ENCODE measurements around the gene STARD9.

Gene STARD9

DNA sequence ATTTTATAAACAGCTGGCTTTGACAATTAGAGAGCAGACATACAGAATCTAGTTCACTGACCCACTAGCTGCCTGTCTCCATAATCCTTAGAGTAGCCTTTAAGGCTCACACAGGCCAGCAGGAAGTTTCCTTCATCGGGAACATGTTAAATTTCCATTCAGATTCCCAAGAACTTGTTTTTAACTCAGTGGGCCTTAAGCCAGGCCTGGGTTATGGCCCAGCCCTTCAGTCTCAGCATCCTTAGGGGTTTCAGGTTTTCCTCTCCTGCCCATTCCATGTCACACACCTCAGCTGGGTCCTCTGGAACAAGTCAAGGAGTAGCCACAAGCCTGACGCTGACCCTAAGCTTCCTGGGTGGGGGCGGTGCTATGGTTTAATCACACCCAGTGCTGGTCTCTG, 146.5 kb downstream of the STARD9 start:
- Histone ChIP-seq H2AFZ (ENCODE audit: low read depth, low read length) (no peak overlapping the region), H3K4me3 (ENCODE audit: low read length) (no peak overlapping the region), H3K9me3 (ENCODE audit: low read length) (no peaks in the 10 kb centered on the region), H3K4me1 (ENCODE audit: insufficient read depth, low read length) (no peaks in the 10 kb centered on the region), H3K27me3 (ENCODE audit: insufficient read depth, low read length) (no peaks in the 10 kb centered on the region), H3K36me3 (ENCODE audit: insufficient read depth, low read length) (peaks cover 68% of the 10 kb centered on the region)

DNA sequence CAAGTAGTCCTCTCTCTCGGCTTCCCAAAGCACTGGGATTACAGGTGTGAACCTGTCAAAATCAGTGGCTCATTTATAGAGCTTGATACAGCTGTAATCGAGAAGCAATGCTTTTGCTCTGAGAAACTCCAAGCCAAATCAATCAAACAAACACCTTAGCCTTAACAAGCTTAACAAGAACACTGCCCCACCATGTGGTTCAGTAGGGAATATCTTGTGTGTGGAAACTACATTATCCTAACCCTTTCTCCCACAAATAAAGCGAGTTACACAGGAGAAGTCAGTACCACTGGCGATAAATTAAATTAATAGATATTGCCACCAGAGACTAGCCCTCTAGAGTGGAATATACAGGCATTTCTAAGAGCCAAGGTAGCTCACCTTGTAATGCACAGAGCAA, 147.7 kb downstream of the STARD9 start:
- Histone ChIP-seq H3K9me3 (ENCODE audit: low read length) (no peaks in the 10 kb centered on the region), H3K27me3 (ENCODE audit: insufficient read depth, low read length) (no peaks in the 10 kb centered on the region), H3K4me1 (ENCODE audit: insufficient read depth, low read length) (no peaks in the 10 kb centered on the region), H3K36me3 (ENCODE audit: insufficient read depth, low read length) (peaks cover 74% of the 10 kb centered on the region), H2AFZ (ENCODE audit: low read depth, low read length) (no peak overlapping the region), H3K4me3 (ENCODE audit: low read length) (no peak overlapping the region)

DNA sequence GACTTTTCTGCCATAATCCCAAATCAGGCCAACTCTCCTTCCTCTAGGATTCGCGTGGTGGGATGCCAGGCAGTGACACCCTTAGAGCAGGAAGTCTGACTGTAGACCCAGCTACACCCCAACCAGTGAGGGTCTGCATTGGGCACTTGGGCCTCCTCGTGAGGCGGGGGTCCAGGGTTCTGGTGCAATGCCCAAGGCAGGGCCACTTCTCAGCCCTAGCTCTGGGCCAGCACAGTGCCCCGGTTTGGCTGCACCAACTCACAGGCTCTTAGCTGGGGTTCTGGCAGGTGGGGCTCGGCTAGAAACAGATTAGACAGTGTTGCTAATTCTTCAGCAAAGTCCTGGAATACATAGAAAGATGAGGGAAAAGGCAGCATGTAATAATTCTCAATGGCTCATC, 148.9 kb downstream of the STARD9 start:
- H3K9me3 ChIP-seq (ENCODE audit: low read length): no peaks in the 10 kb centered on the region
- H3K27me3 ChIP-seq (ENCODE audit: insufficient read depth, low read length): no peaks in the 10 kb centered on the region
- no peak overlapping the region for H3K4me3 ChIP-seq (ENCODE audit: low read length)
- H3K4me1 ChIP-seq (ENCODE audit: insufficient read depth, low read length): no peaks in the 10 kb centered on the region
- H3K36me3 ChIP-seq (ENCODE audit: insufficient read depth, low read length): peaks cover 73% of the 10 kb centered on the region
- no peak overlapping the region for H2AFZ ChIP-seq (ENCODE audit: low read depth, low read length)

DNA sequence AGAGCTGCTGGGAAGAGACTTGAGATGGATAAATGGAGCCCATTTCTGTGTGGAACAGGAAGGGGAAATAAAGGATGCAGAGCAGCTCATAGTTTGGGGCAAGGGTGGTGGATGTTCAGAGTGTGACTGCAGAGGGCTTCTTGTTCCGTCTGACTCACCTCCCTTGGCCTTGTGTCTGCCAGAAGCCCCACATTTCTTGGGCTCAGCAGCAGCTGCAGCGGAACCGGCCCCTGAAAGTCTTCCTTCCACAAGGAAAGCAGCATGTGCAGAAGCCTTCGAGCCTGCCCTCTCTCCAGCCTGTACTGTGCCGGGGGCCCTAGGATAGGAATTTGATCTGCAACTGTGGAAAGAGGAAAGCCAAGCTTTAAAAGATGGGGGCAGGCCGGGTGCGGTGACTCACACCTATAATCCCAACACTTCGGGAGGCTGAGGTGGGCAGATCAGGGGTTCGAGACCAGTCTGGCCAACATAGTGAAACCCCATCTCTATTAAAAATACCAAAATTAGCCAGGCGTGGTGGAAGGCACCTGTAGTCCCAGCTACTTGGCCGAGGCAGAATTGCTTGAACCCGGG, 150.0 kb downstream of the STARD9 start:
- Histone ChIP-seq H3K4me1 (ENCODE audit: insufficient read depth, low read length) (no peaks in the 10 kb centered on the region), H3K9me3 (ENCODE audit: low read length) (no peaks in the 10 kb centered on the region), H3K4me3 (ENCODE audit: low read length) (no peak overlapping the region), H3K36me3 (ENCODE audit: insufficient read depth, low read length) (peaks cover 73% of the 10 kb centered on the region), H3K27me3 (ENCODE audit: insufficient read depth, low read length) (no peaks in the 10 kb centered on the region), H2AFZ (ENCODE audit: low read depth, low read length) (no peak overlapping the region)

DNA sequence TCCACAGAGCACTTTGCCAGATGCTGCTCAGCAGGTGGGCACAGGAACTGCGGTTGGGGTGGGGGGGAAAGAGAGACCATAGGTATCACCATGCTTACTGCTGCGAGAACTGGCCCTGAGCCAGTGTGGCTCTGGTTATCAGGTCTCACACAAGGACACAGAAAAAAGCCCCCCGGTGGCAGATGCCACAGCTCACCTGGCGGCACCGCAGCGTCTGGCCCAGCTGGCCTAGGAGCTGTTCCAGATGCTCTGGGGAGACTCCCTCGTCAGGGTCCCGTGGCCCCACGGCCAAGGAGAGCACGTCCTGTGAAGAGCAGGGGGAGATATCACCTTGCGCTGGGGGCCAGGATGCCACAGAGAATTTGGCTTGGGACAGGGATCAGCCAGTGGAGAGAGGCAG, 150.7 kb downstream of the STARD9 start:
- Histone ChIP-seq H2AFZ (ENCODE audit: low read depth, low read length) (no peak overlapping the region), H3K4me3 (ENCODE audit: low read length) (no peak overlapping the region), H3K27me3 (ENCODE audit: insufficient read depth, low read length) (no peaks in the 10 kb centered on the region), H3K36me3 (ENCODE audit: insufficient read depth, low read length) (peaks cover 78% of the 10 kb centered on the region), H3K9me3 (ENCODE audit: low read length) (no peaks in the 10 kb centered on the region), H3K4me1 (ENCODE audit: insufficient read depth, low read length) (no peaks in the 10 kb centered on the region)

DNA sequence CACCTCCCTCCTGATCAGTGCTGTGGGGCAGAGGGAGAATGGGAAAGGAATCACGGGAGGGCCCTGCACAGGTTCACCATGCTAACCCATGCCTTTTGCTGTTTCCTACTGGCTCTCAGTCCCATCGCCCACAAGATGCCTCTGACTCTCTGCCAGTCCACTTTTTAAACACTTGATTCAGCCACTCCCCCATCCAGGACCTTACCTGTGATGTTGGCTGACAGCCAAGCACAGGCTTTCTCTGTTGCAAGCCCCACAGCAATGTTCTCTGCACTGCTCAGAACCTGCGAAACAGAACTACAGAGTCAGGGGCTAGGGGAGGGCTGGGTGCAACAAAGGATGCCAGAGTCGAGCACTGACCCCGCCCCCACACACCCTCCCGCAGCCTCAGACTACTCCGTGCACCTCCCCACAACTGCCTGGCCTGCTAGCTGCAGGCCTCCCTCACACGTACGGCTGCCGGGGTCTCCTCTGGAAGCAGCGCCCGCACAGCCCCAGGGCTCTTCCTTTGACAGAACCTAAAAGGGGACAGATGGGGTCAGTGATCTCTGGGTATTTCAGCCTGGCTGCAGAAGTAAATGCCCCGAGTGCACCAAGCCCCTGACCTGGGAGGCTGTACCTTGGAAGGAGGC, 152.5 kb downstream of the STARD9 start:
- peaks cover 93% of the 10 kb centered on the region for H3K36me3 ChIP-seq (ENCODE audit: insufficient read depth, low read length)

DNA sequence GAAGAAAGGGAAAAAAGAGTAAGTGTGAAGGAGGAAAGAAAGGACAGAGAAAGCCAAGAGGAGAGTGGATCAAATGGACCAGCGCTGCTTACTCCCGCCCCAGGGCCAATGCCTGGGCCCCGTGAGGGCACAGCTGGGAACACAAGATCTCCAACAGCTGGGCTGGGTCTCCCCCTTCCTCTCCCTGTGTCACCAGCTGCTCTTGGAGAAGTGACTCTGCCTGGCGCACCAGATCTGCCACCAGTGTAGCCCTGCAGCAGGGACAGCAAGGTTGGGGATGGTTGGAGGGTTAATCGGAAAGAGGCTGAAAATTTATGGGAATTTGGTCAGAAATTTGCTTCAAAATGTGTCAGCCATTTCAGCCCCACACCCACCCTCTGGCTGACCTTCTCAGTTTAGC, 153.2 kb downstream of the STARD9 start:
- H3K4me3 ChIP-seq (ENCODE audit: low read length): no peak overlapping the region
- no peaks in the 10 kb centered on the region for H3K4me1 ChIP-seq (ENCODE audit: insufficient read depth, low read length)
- no peaks in the 10 kb centered on the region for H3K9me3 ChIP-seq (ENCODE audit: low read length)
- H2AFZ ChIP-seq (ENCODE audit: low read depth, low read length): no peak overlapping the region
- H3K27me3 ChIP-seq (ENCODE audit: insufficient read depth, low read length): no peaks in the 10 kb centered on the region
- H3K36me3 ChIP-seq (ENCODE audit: insufficient read depth, low read length): peaks cover 92% of the 10 kb centered on the region

More for the DNA sequence above, 152.5 kb downstream of the STARD9 start:
- no peaks in the 10 kb centered on the region for H3K9me3 ChIP-seq (ENCODE audit: low read length)
- H3K27me3 ChIP-seq (ENCODE audit: insufficient read depth, low read length): no peaks in the 10 kb centered on the region
- H2AFZ ChIP-seq (ENCODE audit: low read depth, low read length): no peak overlapping the region
- no peaks in the 10 kb centered on the region for H3K4me1 ChIP-seq (ENCODE audit: insufficient read depth, low read length)
- no peak overlapping the region for H3K4me3 ChIP-seq (ENCODE audit: low read length)

DNA sequence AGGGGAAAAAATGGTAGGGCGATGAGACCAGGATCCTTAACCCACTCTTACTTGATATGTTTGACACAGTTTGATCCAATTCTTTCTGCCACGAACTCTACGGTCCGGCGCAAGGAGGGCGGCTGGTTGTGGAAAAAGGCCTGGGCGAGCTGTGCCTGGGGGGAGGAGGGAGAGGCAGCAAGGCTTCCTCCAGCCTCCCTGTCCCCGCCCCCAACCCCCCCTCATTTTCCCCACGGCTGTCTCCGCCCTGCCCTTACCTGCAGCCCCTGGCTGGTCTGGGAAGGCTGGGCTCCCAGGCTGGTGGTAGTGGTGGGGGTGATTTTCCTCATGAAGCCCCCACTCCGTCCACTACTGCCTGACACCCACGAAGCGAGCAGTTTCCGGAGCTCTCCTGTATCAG, 153.6 kb downstream of the STARD9 start:
- no peaks in the 10 kb centered on the region for H3K4me1 ChIP-seq (ENCODE audit: insufficient read depth, low read length)
- no peak overlapping the region for H3K4me3 ChIP-seq (ENCODE audit: low read length)
- no peaks in the 10 kb centered on the region for H3K9me3 ChIP-seq (ENCODE audit: low read length)
- H2AFZ ChIP-seq (ENCODE audit: low read depth, low read length): no peak overlapping the region
- no peaks in the 10 kb centered on the region for H3K27me3 ChIP-seq (ENCODE audit: insufficient read depth, low read length)
- H3K36me3 ChIP-seq (ENCODE audit: insufficient read depth, low read length): peaks cover 94% of the 10 kb centered on the region

DNA sequence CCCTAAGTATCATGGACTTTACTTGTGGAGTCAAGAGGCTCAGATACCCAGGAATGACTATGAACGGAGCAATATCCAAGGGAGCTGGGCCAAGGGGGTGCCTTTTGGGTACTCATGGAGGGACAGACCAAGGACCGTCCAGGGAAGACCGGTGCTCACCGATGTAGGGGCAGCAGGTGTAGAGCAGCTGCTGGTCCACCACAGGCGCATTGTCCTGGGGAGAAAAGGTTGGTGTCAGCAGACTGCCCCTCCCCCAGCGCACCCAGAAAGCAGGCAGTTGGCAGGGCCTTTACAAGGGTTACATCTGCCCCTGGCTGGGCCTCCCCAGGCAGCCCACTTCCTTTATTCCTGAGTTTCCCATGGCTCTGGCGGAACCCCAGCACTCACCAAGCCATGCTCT, 154.0 kb downstream of the STARD9 start:
- Histone ChIP-seq H3K4me3 (ENCODE audit: low read length) (no peak overlapping the region), H2AFZ (ENCODE audit: low read depth, low read length) (no peak overlapping the region), H3K36me3 (ENCODE audit: insufficient read depth, low read length) (peaks cover 94% of the 10 kb centered on the region), H3K4me1 (ENCODE audit: insufficient read depth, low read length) (no peaks in the 10 kb centered on the region), H3K27me3 (ENCODE audit: insufficient read depth, low read length) (no peaks in the 10 kb centered on the region), H3K9me3 (ENCODE audit: low read length) (no peaks in the 10 kb centered on the region)

DNA sequence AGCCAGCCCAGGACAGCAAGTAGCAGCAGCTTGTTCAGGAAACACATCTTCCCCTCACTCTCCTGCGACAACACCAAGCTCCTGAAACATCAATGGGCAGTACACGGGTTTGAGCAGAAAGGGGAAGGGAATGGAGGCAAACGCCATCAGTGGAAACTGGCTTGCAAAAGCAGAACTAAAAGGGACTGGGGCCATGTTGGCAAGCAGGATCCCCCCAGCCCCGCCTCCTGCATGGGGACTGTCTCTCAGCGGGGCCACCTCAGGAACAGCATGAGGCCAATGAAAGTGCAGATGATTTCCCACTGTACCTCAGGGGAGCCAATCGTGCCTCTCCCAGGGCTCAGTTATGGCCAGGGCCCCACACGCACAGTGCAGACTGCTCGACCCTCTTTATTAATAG, 154.7 kb downstream of the STARD9 start:
- Histone ChIP-seq H3K4me3 (ENCODE audit: low read length) (no peak overlapping the region), H3K9me3 (ENCODE audit: low read length) (no peaks in the 10 kb centered on the region), H3K27me3 (ENCODE audit: insufficient read depth, low read length) (no peaks in the 10 kb centered on the region), H2AFZ (ENCODE audit: low read depth, low read length) (no peak overlapping the region), H3K36me3 (ENCODE audit: insufficient read depth, low read length) (peaks cover 92% of the 10 kb centered on the region), H3K4me1 (ENCODE audit: insufficient read depth, low read length) (no peaks in the 10 kb centered on the region)

DNA sequence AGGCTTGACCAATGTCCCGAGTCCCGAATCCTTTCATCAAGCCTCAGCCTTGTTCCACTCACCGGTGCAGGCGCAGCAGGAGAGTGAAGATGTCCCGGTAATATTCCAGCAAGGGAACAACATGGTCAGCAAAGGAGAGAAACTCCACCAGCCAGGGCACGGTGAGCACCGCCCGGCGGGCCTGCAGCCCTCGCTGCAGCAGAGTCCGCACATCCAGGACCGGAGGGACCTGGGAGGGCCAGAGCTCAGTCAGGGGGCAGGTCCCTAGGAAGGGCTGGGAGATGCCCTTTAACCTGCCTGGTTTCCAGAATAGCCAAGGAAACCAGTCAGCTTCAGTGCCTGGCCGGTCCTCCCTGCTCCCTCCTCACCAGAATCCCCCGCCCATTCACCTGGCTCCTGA, 155.1 kb downstream of the STARD9 start:
- Histone ChIP-seq H3K4me3 (ENCODE audit: low read length) (no peak overlapping the region), H3K36me3 (ENCODE audit: insufficient read depth, low read length) (peaks cover 91% of the 10 kb centered on the region), H3K27me3 (ENCODE audit: insufficient read depth, low read length) (no peaks in the 10 kb centered on the region), H2AFZ (ENCODE audit: low read depth, low read length) (no peak overlapping the region), H3K4me1 (ENCODE audit: insufficient read depth, low read length) (no peaks in the 10 kb centered on the region), H3K9me3 (ENCODE audit: low read length) (no peaks in the 10 kb centered on the region)

DNA sequence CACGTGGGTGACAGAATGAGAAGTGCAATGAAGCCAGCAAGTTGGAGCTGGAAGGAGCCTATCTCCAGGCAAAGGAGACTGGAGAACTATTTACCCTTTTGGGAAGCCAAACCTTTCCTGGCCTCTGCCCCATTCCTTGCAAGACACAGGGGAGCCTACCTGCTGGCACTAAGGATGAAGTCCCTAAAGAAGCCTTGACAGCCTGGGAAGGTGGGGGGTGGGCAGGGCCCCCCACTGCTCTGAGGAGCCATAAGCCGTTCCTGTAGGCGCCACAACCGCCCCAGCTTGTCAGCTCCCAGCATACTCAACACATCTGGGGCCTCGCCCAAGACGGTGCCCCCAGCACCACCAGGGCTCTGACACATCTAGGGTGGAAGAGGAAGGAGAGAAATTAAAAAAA, 156.1 kb downstream of the STARD9 start:
- no peaks in the 10 kb centered on the region for H3K27me3 ChIP-seq (ENCODE audit: insufficient read depth, low read length)
- H3K4me3 ChIP-seq (ENCODE audit: low read length): no peak overlapping the region
- no peaks in the 10 kb centered on the region for H3K9me3 ChIP-seq (ENCODE audit: low read length)
- H3K36me3 ChIP-seq (ENCODE audit: insufficient read depth, low read length): peaks cover 82% of the 10 kb centered on the region
- peaks cover 5% of the 10 kb centered on the region for H3K4me1 ChIP-seq (ENCODE audit: insufficient read depth, low read length)
- H2AFZ ChIP-seq (ENCODE audit: low read depth, low read length): no peak overlapping the region

DNA sequence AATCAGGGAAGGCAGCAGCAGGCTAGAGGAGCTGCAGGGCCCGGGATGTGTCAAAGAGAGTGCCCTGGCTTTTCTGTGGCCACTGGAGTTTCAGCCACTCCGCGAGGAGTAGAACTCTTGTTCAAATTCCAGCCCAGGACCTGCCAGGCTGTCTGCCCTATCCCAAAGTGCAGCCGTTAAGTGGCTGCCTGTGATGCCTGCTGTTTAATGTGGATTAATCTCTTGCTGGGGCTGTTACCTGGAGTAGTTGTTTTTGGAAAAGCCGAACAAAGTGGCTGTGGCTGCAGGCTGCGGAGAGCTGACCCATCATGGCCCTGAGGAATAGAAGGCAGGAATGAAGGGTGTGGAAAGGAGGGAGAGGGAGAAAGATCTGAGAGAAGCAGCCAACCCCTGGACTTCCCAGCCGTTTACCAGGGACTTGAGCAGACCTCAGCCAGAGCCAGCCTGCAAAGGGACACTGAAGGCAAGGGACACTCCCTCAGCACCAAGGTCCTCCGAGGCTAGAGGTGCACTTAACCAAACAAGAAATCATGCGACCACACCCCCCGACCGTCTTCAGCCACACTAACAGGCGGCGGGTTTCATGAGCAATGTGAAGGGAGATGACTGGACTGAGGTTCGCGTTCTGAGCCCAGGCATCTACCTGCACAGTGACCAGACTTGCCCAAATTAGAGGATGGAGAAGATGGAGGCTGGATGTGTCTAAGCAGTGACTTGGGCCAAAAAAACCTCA, 156.9 kb downstream of the STARD9 start:
- Histone ChIP-seq H2AFZ (ENCODE audit: low read depth, low read length) (no peak overlapping the region), H3K27me3 (ENCODE audit: insufficient read depth, low read length) (no peaks in the 10 kb centered on the region), H3K4me1 (ENCODE audit: insufficient read depth, low read length) (peaks cover 6% of the 10 kb centered on the region), H3K4me3 (ENCODE audit: low read length) (no peak overlapping the region), H3K9me3 (ENCODE audit: low read length) (no peaks in the 10 kb centered on the region), H3K36me3 (ENCODE audit: insufficient read depth, low read length) (peaks cover 74% of the 10 kb centered on the region)
